Endothelial cell (in vitro differentiated cells): ENCODE data around the gene CXCR6. TPM values are rescaled to one million over a fixed set of nuclear protein-coding genes. Genes with fewer than 3 reads are reported as not detected.

ENCODE experiments used
- DNase-seq: peaks from one replicate; pipeline ENCODE4 v3.0.0; 2021; ENCODE audit warnings: low spot score
- H3K27ac Mint-ChIP-seq: one replicate; pipeline ENCODE4 v1.8.0; 2021; ENCODE audit warnings: mixed read lengths, inconsistent platforms; ENCODE audit not compliant: unreplicated experiment
- H3K27me3 Mint-ChIP-seq: one replicate; pipeline ENCODE4 v1.8.0; 2021; ENCODE audit warnings: mild to moderate bottlenecking, moderate library complexity, mixed read lengths, inconsistent platforms; ENCODE audit not compliant: unreplicated experiment
- H3K36me3 Mint-ChIP-seq: one replicate; pipeline ENCODE4 v1.8.0; 2021; ENCODE audit warnings: mild to moderate bottlenecking, low read depth, mixed read lengths, inconsistent platforms; ENCODE audit not compliant: unreplicated experiment
- H3K4me1 Mint-ChIP-seq: one replicate; pipeline ENCODE4 v1.8.0; 2021; ENCODE audit warnings: mild to moderate bottlenecking, mixed read lengths, inconsistent platforms; ENCODE audit not compliant: unreplicated experiment
- H3K4me3 Mint-ChIP-seq: one replicate; pipeline ENCODE4 v1.8.0; 2021; ENCODE audit warnings: mild to moderate bottlenecking, mixed read lengths, inconsistent platforms; ENCODE audit not compliant: unreplicated experiment
- H3K9me3 Mint-ChIP-seq: one replicate; pipeline ENCODE4 v1.8.0; 2021; ENCODE audit warnings: mixed read lengths, inconsistent platforms; ENCODE audit not compliant: unreplicated experiment
- CTCF ChIP-seq: fragments of 200-600 bp; sonication (generic); IDR thresholded peaks from one replicate; pipeline ENCODE4 v1.5.0; 2021; ENCODE audit warnings: antibody characterized with exemption; ENCODE audit not compliant: unreplicated experiment
- total RNA-seq: library from RNA; stranded (reverse); fragmentation: NEBNext Ultra II Directional; extraction: Animal tissue kit (Norgen Biotek cat#: 25700); gene quantifications from one replicate; pipeline ENCODE4 v1.2.1, GENCODE V29; 2021; ENCODE audit not compliant: unreplicated experiment

The CXCR6 gene
- total RNA-seq, 1 donor from 2014 or later = not detected

DNA sequence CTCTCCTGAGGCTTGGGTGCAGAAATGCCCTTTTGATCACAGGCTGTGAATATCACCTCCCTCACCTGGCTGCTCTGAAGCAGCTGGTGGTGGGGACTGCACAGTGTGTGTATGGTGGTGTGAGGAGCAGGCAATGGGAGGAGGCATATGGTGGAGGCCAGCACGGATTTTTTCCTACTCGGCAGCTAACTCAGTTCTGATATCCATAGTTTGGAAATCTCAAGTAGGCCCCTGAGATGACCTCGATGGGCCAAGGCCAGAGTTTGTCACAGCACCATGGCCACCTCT is 21.3 kb upstream of the CXCR6 start:
- Mint-ChIP-seq H3K4me3 (no peak overlapping the region), H3K36me3 (peaks cover 32% of the 10 kb centered on the region), H3K9me3 (no peaks in the 10 kb centered on the region), H3K27ac (no peak overlapping the region), H3K4me1 (peaks cover 2% of the 10 kb centered on the region), H3K27me3 (no peaks in the 10 kb centered on the region)
- no peak for DNase-seq
- no peak for TF ChIP-seq CTCF

GRCh38 chr3:45922950-45923590 is 20.2 kb upstream of the CXCR6 start:
- H3K27ac Mint-ChIP-seq = no peak overlapping the region
- TF ChIP-seq CTCF = no peak
- H3K9me3 Mint-ChIP-seq = no peaks in the 10 kb centered on the region
- peaks cover 2% of the 10 kb centered on the region for H3K4me1 Mint-ChIP-seq
- DNase-seq = no peak
- no peaks in the 10 kb centered on the region for H3K27me3 Mint-ChIP-seq
- peaks cover 41% of the 10 kb centered on the region for H3K36me3 Mint-ChIP-seq
- H3K4me3 Mint-ChIP-seq = no peak overlapping the region

GRCh38 chr3:45923755-45924154 is 19.5 kb upstream of the CXCR6 start:
- Mint-ChIP-seq H3K4me1 (peaks cover 2% of the 10 kb centered on the region), H3K4me3 (no peak overlapping the region), H3K27ac (no peak overlapping the region), H3K27me3 (no peaks in the 10 kb centered on the region), H3K9me3 (no peaks in the 10 kb centered on the region), H3K36me3 (peaks cover 47% of the 10 kb centered on the region)
- no peak for TF ChIP-seq CTCF
- no peak for DNase-seq

GRCh38 chr3:45927881-45928280 is 15.4 kb upstream of the CXCR6 start:
- Mint-ChIP-seq H3K27me3 (no peaks in the 10 kb centered on the region), H3K27ac (no peak overlapping the region), H3K4me1 (no peaks in the 10 kb centered on the region), H3K36me3 (peaks cover 32% of the 10 kb centered on the region), H3K9me3 (no peaks in the 10 kb centered on the region), H3K4me3 (no peak overlapping the region)
- TF ChIP-seq CTCF = no peak
- no peak for DNase-seq

- Mint-ChIP-seq H3K36me3 (peaks cover 25% of the 10 kb centered on the region), H3K27ac (no peak overlapping the region), H3K9me3 (no peaks in the 10 kb centered on the region), H3K4me1 (no peaks in the 10 kb centered on the region), H3K27me3 (no peaks in the 10 kb centered on the region), H3K4me3 (peak overlapping the region; percentile 7)
- TF ChIP-seq CTCF = peak; percentile 44
- peak; percentile 72 for DNase-seq
Observed at GRCh38 chr3:45929042-45929679, 14.1 kb upstream of the CXCR6 start.
